GM04503 (cell line): ENCODE results near the gene FEM1B.

Source experiments
- DNase-seq: peaks from one replicate; pipeline ENCODE4 v3.0.0-alpha.2; 2012; ENCODE audit warnings: low read depth

The FEM1B gene

GRCh38 chr15:68309024-68309423 lies 31.5 kb downstream of the FEM1B start:
- no peak for DNase-seq

GRCh38 chr15:68310178-68310803 lies 32.7 kb downstream of the FEM1B start:
- DNase-seq = no peak

DNA sequence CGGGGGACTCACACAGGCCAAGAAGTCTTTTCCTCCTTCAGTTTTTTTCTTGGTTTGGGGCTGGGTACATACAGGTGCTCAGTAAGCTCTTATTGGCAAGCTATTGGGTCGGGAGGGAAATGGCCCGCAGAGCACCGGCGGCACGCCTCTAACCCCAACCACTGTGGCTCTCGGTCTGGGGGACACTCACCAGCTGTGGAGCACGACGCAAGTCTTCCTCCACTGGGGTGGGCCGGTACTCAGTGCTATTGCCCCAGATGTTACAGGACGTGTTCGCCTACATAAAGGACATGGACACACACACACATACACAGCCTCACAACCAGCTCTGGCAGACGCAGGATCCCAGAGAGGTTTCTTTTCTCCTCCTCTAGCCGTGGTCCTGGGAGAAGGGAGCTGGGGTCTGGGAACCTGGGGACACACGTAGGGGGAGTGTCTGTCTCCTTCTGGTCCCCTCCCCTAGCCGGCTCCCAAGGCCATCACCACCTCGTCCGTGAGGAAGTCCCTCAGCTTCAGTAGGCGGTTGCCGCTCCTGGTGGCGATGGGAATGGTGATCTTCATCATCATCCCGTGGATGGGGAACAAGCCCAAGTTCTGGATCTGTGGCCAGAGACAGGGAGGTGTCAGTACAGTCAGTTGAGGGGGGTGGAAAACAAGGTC lies 33.4 kb downstream of the FEM1B start:
- no peak for DNase-seq

GRCh38 chr15:68311464-68311835 lies 33.9 kb downstream of the FEM1B start:
- DNase-seq = no peak

- DNase-seq = no peak
Measured at GRCh38 chr15:68311859-68312557, 34.5 kb downstream of the FEM1B start.

- no peak for DNase-seq
Measured at GRCh38 chr15:68312701-68313204, 35.2 kb downstream of the FEM1B start.

- DNase-seq = no peak
Measured at GRCh38 chr15:68313501-68314410, 36.2 kb downstream of the FEM1B start.

DNA sequence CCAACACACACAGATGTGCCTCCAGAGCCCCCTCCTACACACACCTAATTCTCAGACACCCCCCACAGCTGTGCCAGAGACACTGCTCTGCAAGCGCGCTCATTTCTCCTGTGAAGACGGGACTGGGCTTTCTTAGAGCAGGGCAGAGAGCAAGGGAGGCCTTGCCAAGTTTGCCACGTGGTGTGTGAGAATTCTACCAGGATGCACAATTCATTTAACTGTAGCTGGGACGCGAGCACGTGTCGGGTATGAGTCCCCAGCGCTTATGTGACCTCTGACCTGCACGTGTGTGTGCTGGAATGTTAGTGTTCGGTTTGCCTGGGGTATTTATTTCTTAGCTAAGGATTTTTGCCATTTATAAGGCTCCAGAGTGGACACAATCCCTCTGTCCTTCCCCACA lies 37.0 kb downstream of the FEM1B start:
- DNase-seq = no peak

DNA sequence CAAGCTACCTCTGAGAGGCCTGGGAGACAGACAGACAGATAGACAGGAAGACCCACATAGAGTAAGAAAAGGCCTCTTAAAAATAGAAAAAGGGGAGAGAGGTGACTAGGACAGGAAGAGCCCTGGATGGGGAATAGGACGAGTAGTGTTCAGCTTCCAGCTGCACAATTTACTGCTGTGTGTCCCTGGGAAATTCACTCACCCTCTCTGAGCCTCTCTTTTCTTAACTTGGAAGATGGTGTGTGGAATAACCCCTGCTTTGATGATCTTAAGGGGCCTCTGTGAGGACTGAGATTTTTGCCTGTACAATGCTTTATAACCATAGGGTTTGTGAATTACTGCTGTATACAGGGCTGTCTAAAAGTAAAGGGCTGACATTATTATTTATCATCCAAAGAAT lies 37.5 kb downstream of the FEM1B start:
- DNase-seq = no peak

GRCh38 chr15:68315495-68316031 lies 38.0 kb downstream of the FEM1B start:
- no peak for DNase-seq

- DNase-seq = no peak
Measured at GRCh38 chr15:68316061-68316804, 38.7 kb downstream of the FEM1B start.

GRCh38 chr15:68317281-68318007 lies 39.9 kb downstream of the FEM1B start:
- no peak for DNase-seq

GRCh38 chr15:68318008-68318835 lies 40.7 kb downstream of the FEM1B start:
- no peak for DNase-seq

DNA sequence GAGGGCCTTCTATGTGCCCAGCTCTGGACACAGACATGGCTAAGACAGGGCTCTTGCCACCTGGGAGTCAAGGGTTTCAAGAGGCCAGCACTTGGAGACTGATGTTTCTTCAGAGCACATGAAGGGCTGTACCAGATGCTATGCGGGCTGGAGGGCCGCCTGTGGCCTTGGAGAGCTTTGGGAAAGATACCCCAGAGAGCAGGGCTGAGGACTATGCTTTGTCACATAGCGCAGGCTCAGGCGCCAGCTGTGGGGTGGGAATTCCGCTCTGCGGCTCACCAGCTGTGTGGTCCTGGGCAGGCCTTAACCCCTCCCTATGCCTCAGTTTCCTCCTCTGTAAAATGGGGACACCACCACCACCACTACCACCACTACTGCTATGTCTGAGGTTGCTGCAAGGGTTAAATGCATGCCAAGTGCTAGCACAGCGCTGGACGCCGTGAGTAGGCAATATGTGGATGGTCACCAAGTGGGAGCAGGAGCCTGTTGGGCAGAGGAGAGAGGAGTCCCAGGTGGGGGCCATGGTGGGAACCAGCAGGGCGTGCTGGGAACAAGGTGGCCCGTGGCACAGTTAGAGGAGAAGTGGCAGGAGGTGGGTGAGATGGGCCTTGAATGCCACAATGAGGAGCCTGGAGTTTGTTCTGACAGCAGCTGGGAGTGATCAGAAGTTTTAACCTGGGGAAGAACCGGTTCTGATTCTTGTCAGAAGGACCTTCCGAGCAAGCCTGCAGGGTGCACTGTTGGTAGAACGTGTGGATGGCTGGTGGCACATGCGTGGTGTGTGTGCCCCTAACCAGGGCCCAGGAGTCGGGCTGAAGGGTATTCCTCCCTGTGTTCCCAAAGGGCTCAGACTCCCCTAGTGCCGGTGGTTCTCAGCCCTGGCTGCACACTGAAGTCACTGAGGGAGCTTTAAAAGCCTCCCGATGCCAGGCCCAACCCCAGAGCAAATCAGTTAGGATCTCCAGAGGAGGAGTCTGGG lies 41.7 kb downstream of the FEM1B start:
- DNase-seq = no peak

DNA sequence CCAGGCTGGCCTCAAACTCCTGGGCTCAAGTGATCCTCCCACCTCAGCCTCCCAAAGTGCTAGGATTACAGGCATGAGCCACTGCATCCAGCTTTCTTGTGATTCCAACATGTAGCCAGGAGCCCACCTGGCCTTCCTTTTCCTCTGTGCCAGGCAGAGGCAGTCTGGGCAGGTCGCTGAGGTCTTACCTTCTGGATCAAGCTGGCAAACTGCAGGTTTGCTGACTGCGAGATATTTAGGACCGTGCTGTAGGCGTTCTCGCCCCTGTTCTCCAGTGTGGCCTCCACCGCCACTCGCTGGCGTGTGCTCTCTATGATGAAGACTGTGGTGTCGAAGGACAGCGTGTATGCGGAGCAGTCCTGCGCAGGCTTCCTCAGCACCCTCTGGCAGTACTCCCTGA lies 42.5 kb downstream of the FEM1B start:
- DNase-seq = no peak

GRCh38 chr15:68321229-68321628 lies 43.7 kb downstream of the FEM1B start:
- DNase-seq = no peak

GRCh38 chr15:68322796-68323195 lies 45.3 kb downstream of the FEM1B start:
- no peak for DNase-seq

DNA sequence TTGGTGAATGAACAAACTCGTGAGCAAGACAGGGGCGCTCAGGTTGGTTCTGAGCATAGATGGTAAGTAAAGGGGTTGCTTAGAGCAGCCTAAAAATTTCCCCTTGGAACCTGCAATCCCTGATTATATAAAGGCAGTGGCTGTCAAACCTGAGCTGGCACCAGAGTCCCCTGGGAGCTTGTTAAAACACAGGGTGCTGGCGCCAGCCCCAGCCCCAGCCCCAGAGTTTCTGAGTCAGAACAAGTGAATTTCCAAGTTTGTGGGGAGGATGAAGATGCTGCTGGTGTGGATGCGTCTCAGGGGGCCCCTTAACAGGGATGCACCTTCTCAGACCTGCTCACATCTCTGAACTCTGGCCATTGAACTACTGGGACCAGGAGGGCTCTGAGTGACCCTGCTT lies 48.2 kb downstream of the FEM1B start:
- no peak for DNase-seq
